Mesenchymal stem cell (in vitro differentiated cells and primary cell): ENCODE results near the gene MRPL30.

Source experiments
- DNase-seq: peaks from one replicate; pipeline ENCODE4 v3.0.0-alpha.2; 2013
- H2AFZ ChIP-seq: one replicate; pipeline ENCODE4 v1.6.1; 2013; ENCODE audit warnings: low read depth, mild to moderate bottlenecking, control low read depth, inconsistent platforms, low read length, moderate library complexity
- H2AK5ac ChIP-seq: 2 replicates; pipeline ENCODE4 v1.6.1; 2013; ENCODE audit warnings: low read length, moderate library complexity, mild to moderate bottlenecking, inconsistent platforms; ENCODE audit not compliant: severe bottlenecking
- H2BK120ac ChIP-seq: one replicate; pipeline ENCODE4 v1.6.1; 2013; ENCODE audit warnings: low read depth, mild to moderate bottlenecking, inconsistent platforms, low read length, moderate library complexity
- H2BK12ac ChIP-seq, 2 experiments: one replicate each; pipeline ENCODE4 v1.6.1; 2013; ENCODE audit warnings: inconsistent platforms in 2 of 2, low read length in 2 of 2, mild to moderate bottlenecking in 2 of 2, moderate library complexity in 2 of 2, control low read depth in 1 of 2
- H2BK15ac ChIP-seq: one replicate; pipeline ENCODE4 v1.6.1; 2013; ENCODE audit warnings: mild to moderate bottlenecking, low read depth, inconsistent platforms; ENCODE audit not compliant: poor library complexity, severe bottlenecking
- H2BK5ac ChIP-seq: 2 replicates; pipeline ENCODE4 v1.6.1; 2013; ENCODE audit warnings: low read depth, mild to moderate bottlenecking, low read length, control low read depth, inconsistent platforms; ENCODE audit not compliant: poor library complexity, severe bottlenecking
- H3K14ac ChIP-seq, 2 experiments: one replicate each; pipeline ENCODE4 v1.6.1; 2013; ENCODE audit warnings: inconsistent platforms in 2 of 2, low read length in 2 of 2, control low read depth in 1 of 2, mild to moderate bottlenecking in 1 of 2, moderate library complexity in 1 of 2
- H3K18ac ChIP-seq, 2 experiments: one replicate each; pipeline ENCODE4 v1.6.1; 2013; ENCODE audit warnings: inconsistent platforms in 2 of 2, low read length in 2 of 2, control low read depth in 1 of 2, low read depth in 1 of 2, mild to moderate bottlenecking in 1 of 2
- H3K23ac ChIP-seq, 2 experiments: one replicate each; pipeline ENCODE4 v1.6.1; 2013; ENCODE audit warnings: inconsistent platforms in 2 of 2, low read length in 2 of 2, mild to moderate bottlenecking in 2 of 2, moderate library complexity in 2 of 2, control low read depth in 1 of 2
- H3K27ac ChIP-seq: 2 replicates; pipeline ENCODE4 v1.5.1; 2013; ENCODE audit warnings: mild to moderate bottlenecking, moderate library complexity, low read length, control low read depth, inconsistent platforms; ENCODE audit not compliant: poor library complexity, severe bottlenecking
- H3K27me3 ChIP-seq, 2 experiments: 2 replicates each; pipeline versions ENCODE4 v1.6.1 to v1.7.0; 2013; ENCODE audit warnings: low read length in 2 of 2, mild to moderate bottlenecking in 2 of 2, moderate library complexity in 2 of 2, control low read depth in 1 of 2, inconsistent platforms in 1 of 2; ENCODE audit not compliant: control insufficient read depth in 1 of 2, insufficient read depth in 1 of 2
- H3K36me3 ChIP-seq, 2 experiments: 2 replicates each; pipeline versions ENCODE4 v1.6.1 to v1.7.0; 2013; ENCODE audit warnings: low read length in 2 of 2, control low read depth in 1 of 2, inconsistent platforms in 1 of 2, low read depth in 1 of 2, mild to moderate bottlenecking in 1 of 2; ENCODE audit not compliant: insufficient read depth in 2 of 2, control insufficient read depth in 1 of 2
- H3K4ac ChIP-seq, 2 experiments: one replicate each; pipeline ENCODE4 v1.6.1; 2013; ENCODE audit warnings: inconsistent platforms in 2 of 2, low read length in 2 of 2, mild to moderate bottlenecking in 2 of 2, moderate library complexity in 2 of 2, control low read depth in 1 of 2, low read depth in 1 of 2
- H3K4me1 ChIP-seq: 2 replicates; pipeline ENCODE4 v1.6.1; 2013; ENCODE audit warnings: low read depth, low read length, control low read depth; ENCODE audit not compliant: control insufficient read depth, insufficient read depth
- H3K4me2 ChIP-seq: 2 replicates; pipeline ENCODE4 v1.6.1; 2013; ENCODE audit warnings: low read length, mild to moderate bottlenecking, inconsistent platforms; ENCODE audit not compliant: poor library complexity, severe bottlenecking
- H3K4me3 ChIP-seq, 2 experiments: 2 replicates each; pipeline versions ENCODE4 v1.5.1 to v1.7.0; 2013; ENCODE audit warnings: low read length in 2 of 2, mild to moderate bottlenecking in 2 of 2, control low read depth in 1 of 2, low read depth in 1 of 2; ENCODE audit not compliant: insufficient read depth in 1 of 2
- H3K79me1 ChIP-seq: replicated peaks from 2 replicates; pipeline ENCODE4 v1.6.1; 2013; ENCODE audit warnings: mild to moderate bottlenecking, control low read depth, low read length, inconsistent platforms; ENCODE audit not compliant: poor library complexity, severe bottlenecking
- H3K9ac ChIP-seq: 2 replicates; pipeline ENCODE4 v1.7.0; 2013; ENCODE audit warnings: mild to moderate bottlenecking, low read length, moderate library complexity
- H3K9me3 ChIP-seq: 2 replicates; pipeline ENCODE4 v1.7.0; 2013; ENCODE audit warnings: mild to moderate bottlenecking, low read length; ENCODE audit not compliant: control insufficient read depth
- H4K8ac ChIP-seq: one replicate; pipeline ENCODE4 v1.6.1; 2013; ENCODE audit warnings: inconsistent platforms, mild to moderate bottlenecking, low read length, moderate library complexity
- H4K91ac ChIP-seq: one replicate; pipeline ENCODE4 v1.6.1; 2013; ENCODE audit warnings: mild to moderate bottlenecking, low read length, inconsistent platforms
- WGBS: methylation state at CpG from one replicate; pipeline ENCODE4 v1.1.7; 2013; ENCODE audit warnings: mixed read lengths; 5-methylcytosine and 5-hydroxymethylcytosine counted together

MRPL30 gene

DNA sequence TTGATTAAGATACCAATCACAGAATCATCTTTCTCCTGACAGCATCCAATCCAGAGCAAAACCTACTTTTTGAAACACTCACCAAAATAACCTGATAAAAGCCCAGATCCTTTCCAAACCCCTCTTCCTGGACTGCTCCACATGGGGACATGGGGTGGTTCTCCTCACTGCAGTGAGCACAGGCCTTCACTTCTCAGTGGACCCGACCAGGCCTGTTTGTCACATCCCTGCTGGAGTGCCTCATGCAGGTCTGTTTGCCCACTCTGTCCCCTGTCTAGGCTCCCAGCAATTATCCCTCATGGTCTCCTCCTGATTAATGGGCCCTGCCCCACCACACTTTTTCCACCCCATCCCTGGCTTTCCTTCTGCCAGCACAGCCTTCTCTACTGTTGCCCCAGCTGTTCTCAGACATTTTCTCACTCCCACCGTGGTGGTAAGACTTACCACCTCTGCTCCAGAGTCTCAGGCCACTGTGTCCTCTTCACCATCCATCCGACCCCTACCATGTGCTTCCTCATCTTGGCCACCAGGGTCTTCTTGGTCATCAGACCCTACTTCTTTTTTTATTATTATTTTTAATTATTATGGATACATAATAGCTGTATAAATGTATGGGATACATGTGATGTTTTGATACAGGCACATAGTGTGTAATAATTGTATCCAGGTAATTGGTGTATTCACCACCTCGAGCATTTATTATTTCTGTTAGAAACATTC is 21.1 kb downstream of the MRPL30 start:
- DNase-seq, result no peak
- H3K27me3 ChIP-seq, result no peaks in the 10 kb centered on the region
- H2BK15ac ChIP-seq, result no peak overlapping the region
- WGBS, result 73% methylated on average over 2 of the region's 4 CpGs
- H2BK5ac ChIP-seq, result no peak overlapping the region
- no peaks in the 10 kb centered on the region for H3K4me1 ChIP-seq
- no peaks in the 10 kb centered on the region for H3K79me1 ChIP-seq
- no peak overlapping the region for H3K4ac ChIP-seq
- no peak overlapping the region for H3K9ac ChIP-seq
- no peak overlapping the region for H2AK5ac ChIP-seq
- H2BK120ac ChIP-seq, result no peak overlapping the region
- peak overlapping the region; percentile 22 for H4K8ac ChIP-seq
- H3K27ac ChIP-seq, result no peak overlapping the region
- no peak overlapping the region for H3K4me3 ChIP-seq
- H2AFZ ChIP-seq, result no peak overlapping the region
- no peak overlapping the region for H3K14ac ChIP-seq
- no peak overlapping the region for H2BK12ac ChIP-seq
- no peak overlapping the region for H3K23ac ChIP-seq
- H4K91ac ChIP-seq, result no peak overlapping the region
- no peak overlapping the region for H3K18ac ChIP-seq
- H3K36me3 ChIP-seq, result peaks cover 11 to 33% of the 10 kb centered on the region in 2 experiments
- H3K4me2 ChIP-seq, result no peak overlapping the region
- H3K9me3 ChIP-seq, result no peaks in the 10 kb centered on the region

DNA sequence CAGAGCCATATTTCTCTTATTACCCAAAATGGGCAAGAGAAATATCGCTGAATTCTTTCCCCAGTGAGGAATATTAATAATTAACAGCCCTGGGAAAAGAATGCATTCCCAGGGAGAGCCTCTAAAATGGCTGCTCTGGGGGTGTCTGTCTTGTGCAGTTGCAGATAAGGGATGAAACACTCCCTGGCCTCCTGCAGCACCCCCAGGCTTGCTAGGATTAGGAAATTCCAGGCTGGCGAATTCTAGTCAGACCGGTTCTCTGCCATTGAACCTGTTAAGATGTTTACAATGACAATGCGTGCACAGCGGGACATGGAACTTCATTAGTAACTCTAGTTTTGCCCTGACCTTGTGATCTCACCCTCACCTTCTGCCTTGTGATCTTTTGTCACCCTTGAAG is 24.5 kb downstream of the MRPL30 start:
- DNase-seq, result no peak
- Histone ChIP-seq H2BK5ac (no peak overlapping the region), H3K4me3 (no peak overlapping the region), H3K14ac (no peak overlapping the region), H4K91ac (no peak overlapping the region), H3K9ac (no peak overlapping the region), H3K9me3 (no peaks in the 10 kb centered on the region), H3K4me2 (no peak overlapping the region), H3K27me3 (no peaks in the 10 kb centered on the region), H2BK120ac (no peak overlapping the region), H2AK5ac (no peak overlapping the region), H3K4me1 (no peaks in the 10 kb centered on the region), H3K36me3 (peaks cover 4 to 10% of the 10 kb centered on the region in 2 experiments), H3K4ac (no peak overlapping the region), H3K18ac (no peak overlapping the region), H3K23ac (no peak overlapping the region), H3K79me1 (no peaks in the 10 kb centered on the region), H2BK12ac (no peak overlapping the region), H4K8ac (no peak overlapping the region), H2BK15ac (no peak overlapping the region), H2AFZ (no peak overlapping the region), H3K27ac (no peak overlapping the region)
- 96% methylated on average over 5 of the region's 5 CpGs for WGBS

DNA sequence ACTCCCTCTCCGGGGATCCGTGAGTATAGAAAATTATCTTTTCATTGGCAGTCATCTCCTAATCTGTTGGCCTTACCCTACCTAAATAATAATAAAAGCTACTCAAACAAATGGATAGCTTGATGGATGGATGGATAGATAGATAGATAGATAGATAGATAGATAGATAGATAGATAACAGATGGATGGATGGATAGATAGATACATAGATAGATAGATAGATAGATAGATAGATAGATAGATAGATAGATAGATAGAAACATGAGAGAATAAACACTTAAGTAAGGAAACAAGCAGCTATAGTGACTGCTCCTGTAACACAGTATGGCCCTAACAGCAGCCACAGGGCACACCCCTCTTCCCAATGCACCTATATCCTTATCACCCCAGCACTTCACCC is 35.1 kb downstream of the MRPL30 start:
- Histone ChIP-seq H3K27me3 (no peaks in the 10 kb centered on the region), H3K9ac (no peak overlapping the region), H2BK15ac (no peak overlapping the region), H2AK5ac (no peak overlapping the region), H3K4ac (no peak overlapping the region), H3K4me3 (no peak overlapping the region), H3K4me2 (no peak overlapping the region), H2AFZ (no peak overlapping the region), H3K27ac (no peak overlapping the region), H3K9me3 (peaks cover 4% of the 10 kb centered on the region), H3K18ac (no peak overlapping the region), H3K36me3 (peaks cover 4 to 6% of the 10 kb centered on the region in 2 experiments), H3K23ac (no peak overlapping the region), H2BK5ac (no peak overlapping the region), H2BK12ac (no peak overlapping the region), H3K14ac (no peak overlapping the region), H3K4me1 (no peaks in the 10 kb centered on the region), H4K91ac (peak overlapping the region; percentile 41), H3K79me1 (no peaks in the 10 kb centered on the region), H2BK120ac (no peak overlapping the region), H4K8ac (no peak overlapping the region)
- no peak for DNase-seq
- WGBS, result no CpG with 5 or more reads among the region's 2 CpGs

DNA sequence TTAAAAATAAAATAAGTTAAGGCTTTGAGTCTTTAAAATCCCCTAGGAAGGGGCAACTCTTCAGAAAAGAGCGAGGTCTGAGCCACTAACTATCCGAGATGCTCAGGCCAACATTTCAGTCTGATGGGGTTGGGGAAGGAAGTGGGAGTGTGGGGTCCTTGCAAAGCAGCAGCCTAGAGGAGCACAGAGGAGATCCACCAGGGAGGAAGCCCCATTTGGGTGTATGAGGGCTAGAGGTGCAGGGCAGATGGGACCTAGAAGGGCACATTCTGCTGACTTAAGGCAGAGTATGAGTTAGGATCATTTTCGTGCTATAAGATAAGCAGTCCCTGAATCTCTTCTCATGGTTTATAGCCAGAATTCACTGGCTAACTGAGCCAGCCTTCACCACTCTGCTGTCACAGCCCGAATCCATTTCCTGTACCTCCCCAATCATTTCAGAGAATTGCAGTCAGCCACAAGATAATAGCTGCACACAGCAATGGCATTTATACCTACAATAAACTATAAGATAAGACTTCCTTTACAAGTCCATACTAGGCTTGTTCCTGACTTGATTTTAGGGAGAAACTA is 37.0 kb downstream of the MRPL30 start:
- H4K91ac ChIP-seq, result no peak overlapping the region
- H3K27ac ChIP-seq, result no peak overlapping the region
- no peak overlapping the region for H4K8ac ChIP-seq
- DNase-seq, result no peak
- H3K9me3 ChIP-seq, result peaks cover 4% of the 10 kb centered on the region
- H2AFZ ChIP-seq, result no peak overlapping the region
- no peak overlapping the region for H2BK120ac ChIP-seq
- H3K23ac ChIP-seq, result no peak overlapping the region
- no peaks in the 10 kb centered on the region for H3K27me3 ChIP-seq
- 66% methylated on average over 4 of the region's 4 CpGs for WGBS
- no peak overlapping the region for H3K4ac ChIP-seq
- H2BK12ac ChIP-seq, result no peak overlapping the region
- no peaks in the 10 kb centered on the region for H3K4me1 ChIP-seq
- H3K79me1 ChIP-seq, result no peaks in the 10 kb centered on the region
- H2AK5ac ChIP-seq, result no peak overlapping the region
- H2BK5ac ChIP-seq, result no peak overlapping the region
- no peak overlapping the region for H3K4me3 ChIP-seq
- H2BK15ac ChIP-seq, result no peak overlapping the region
- no peak overlapping the region for H3K18ac ChIP-seq
- no peak overlapping the region for H3K4me2 ChIP-seq
- H3K36me3 ChIP-seq, result peaks cover 4 to 6% of the 10 kb centered on the region in 2 experiments
- no peak overlapping the region for H3K14ac ChIP-seq
- H3K9ac ChIP-seq, result no peak overlapping the region
